HEK293 (cell line): ENCODE data around the gene CCNT2.

Experiments
- CTCF ChIP-seq: fragments of 450-650 bp; formaldehyde crosslinking; IDR thresholded peaks from 2 replicates; pipeline ENCODE4 v1.5.1; 2016; ENCODE audit warnings: missing biosample characterization, missing genetic modification characterization
- PRDM2 ChIP-seq: fragments of 450-650 bp; formaldehyde crosslinking; IDR thresholded peaks from 2 replicates; pipeline ENCODE4 v1.5.1; 2016; ENCODE audit warnings: missing biosample characterization, missing genetic modification characterization, borderline replicate concordance
- ZNF121 ChIP-seq: fragments of 450-650 bp; formaldehyde crosslinking; IDR thresholded peaks from 2 replicates; pipeline ENCODE4 v1.5.1; 2016; ENCODE audit warnings: missing biosample characterization, missing genetic modification characterization
- ZNF645 ChIP-seq: fragments of 450-650 bp; formaldehyde crosslinking; IDR thresholded peaks from 2 replicates; pipeline ENCODE4; 2016; ENCODE audit warnings: missing biosample characterization, missing genetic modification characterization
- ZNF670 ChIP-seq: fragments of 450-650 bp; formaldehyde crosslinking; IDR thresholded peaks from 2 replicates; pipeline ENCODE4 v1.5.1; 2016; ENCODE audit warnings: missing biosample characterization, missing genetic modification characterization, low read depth
- ZNF776 ChIP-seq: fragments of 450-650 bp; formaldehyde crosslinking; IDR thresholded peaks from 2 replicates; pipeline ENCODE4 v1.5.0; 2017; ENCODE audit warnings: missing biosample characterization, missing genetic modification characterization, borderline replicate concordance
- ZNF792 ChIP-seq: fragments of 450-650 bp; formaldehyde crosslinking; IDR thresholded peaks from 2 replicates; pipeline ENCODE4 v1.5.1; 2016; ENCODE audit warnings: missing biosample characterization, missing genetic modification characterization

GRCh38 chr2:134973241-134974138, 54.9 kb downstream of the CCNT2 start:
- TF ChIP-seq CTCF (tag by site-specific recombination) (no peak), ZNF776 (tag by site-specific recombination) (no peak), ZNF792 (no peak), ZNF645 (no peak), ZNF670 (no peak), PRDM2 (tag by site-specific recombination) (no peak), ZNF121 (no peak)
